Type B pancreatic cell (in vitro differentiated cells): ENCODE results near the gene AFDN. TPM values are rescaled to one million over a fixed set of nuclear protein-coding genes. Genes with fewer than 3 reads are reported as not detected.

Source experiments
- DNase-seq: peaks from one replicate; pipeline ENCODE4 v3.0.0; 2021; ENCODE audit warnings: mixed read lengths; ENCODE audit not compliant: unreplicated experiment; ENCODE audit errors: extremely low spot score
- H3K27ac Mint-ChIP-seq: 2 replicates; pipeline ENCODE4 v1.8.0; 2021; ENCODE audit warnings: mild to moderate bottlenecking, mixed read lengths
- H3K27me3 Mint-ChIP-seq: 2 replicates; pipeline ENCODE4 v1.8.0; 2021; ENCODE audit warnings: mixed read lengths
- H3K36me3 Mint-ChIP-seq: 2 replicates; pipeline ENCODE4 v1.8.0; 2021; ENCODE audit warnings: mixed read lengths
- H3K4me1 Mint-ChIP-seq: one replicate; pipeline ENCODE4 v1.8.0; 2021; ENCODE audit warnings: mixed read lengths; ENCODE audit not compliant: unreplicated experiment
- H3K4me3 Mint-ChIP-seq: 2 replicates; pipeline ENCODE4 v1.8.0; 2021; ENCODE audit warnings: mild to moderate bottlenecking, mixed read lengths
- H3K9me3 Mint-ChIP-seq: 2 replicates; pipeline ENCODE4 v1.8.0; 2021; ENCODE audit warnings: mixed read lengths
- CTCF ChIP-seq: fragments of 200-600 bp; sonication (generic); conservative IDR thresholded peaks from 2 replicates; pipeline ENCODE4 v1.5.0; 2021; ENCODE audit warnings: antibody characterized with exemption, mild to moderate bottlenecking
- total RNA-seq: library from RNA; stranded (reverse); gene quantifications from 2 replicates; pipeline ENCODE4 v1.2.1, GENCODE V29; 2021; ENCODE audit warnings: low replicate concordance

AFDN gene
- total RNA-seq, 1 donor from 2014 or later, result 154 TPM

- no peak for DNase-seq
- H3K27me3 Mint-ChIP-seq, result no peaks in the 10 kb centered on the region
- peaks cover 7% of the 10 kb centered on the region for H3K36me3 Mint-ChIP-seq
- no peak for TF ChIP-seq CTCF
- peaks cover 34% of the 10 kb centered on the region for H3K4me1 Mint-ChIP-seq
- H3K9me3 Mint-ChIP-seq, result no peaks in the 10 kb centered on the region
- no peak overlapping the region for H3K4me3 Mint-ChIP-seq
- peak overlapping the region; percentile 87 for H3K27ac Mint-ChIP-seq
Observed at GRCh38 chr6:167851370-167851952, 24.8 kb downstream of the AFDN start.

GRCh38 chr6:167855825-167856425, 29.2 kb downstream of the AFDN start:
- Mint-ChIP-seq H3K4me3 (no peak overlapping the region), H3K36me3 (peaks cover 5% of the 10 kb centered on the region), H3K9me3 (no peaks in the 10 kb centered on the region), H3K27me3 (no peaks in the 10 kb centered on the region), H3K4me1 (peaks cover 47% of the 10 kb centered on the region), H3K27ac (no peak overlapping the region)
- TF ChIP-seq CTCF, result no peak
- DNase-seq, result no peak

- Mint-ChIP-seq H3K27ac (no peak overlapping the region), H3K4me1 (peaks cover 45% of the 10 kb centered on the region), H3K36me3 (no peaks in the 10 kb centered on the region), H3K27me3 (no peaks in the 10 kb centered on the region), H3K9me3 (no peaks in the 10 kb centered on the region), H3K4me3 (no peak overlapping the region)
- no peak for TF ChIP-seq CTCF
- no peak for DNase-seq
Observed at GRCh38 chr6:167856474-167856873, 29.8 kb downstream of the AFDN start.

- H3K27ac Mint-ChIP-seq, result no peak overlapping the region
- no peaks in the 10 kb centered on the region for H3K9me3 Mint-ChIP-seq
- peaks cover 51% of the 10 kb centered on the region for H3K4me1 Mint-ChIP-seq
- no peaks in the 10 kb centered on the region for H3K27me3 Mint-ChIP-seq
- TF ChIP-seq CTCF, result no peak
- no peak for DNase-seq
- peak overlapping the region; percentile 5 for H3K4me3 Mint-ChIP-seq
- no peaks in the 10 kb centered on the region for H3K36me3 Mint-ChIP-seq
Observed at GRCh38 chr6:167856999-167857660, 30.4 kb downstream of the AFDN start.

- no peak for TF ChIP-seq CTCF
- Mint-ChIP-seq H3K27me3 (no peaks in the 10 kb centered on the region), H3K9me3 (no peaks in the 10 kb centered on the region), H3K36me3 (no peaks in the 10 kb centered on the region), H3K27ac (peak overlapping the region; percentile 6), H3K4me1 (peaks cover 46% of the 10 kb centered on the region), H3K4me3 (peak overlapping the region; percentile 47)
- no peak for DNase-seq
Observed at GRCh38 chr6:167858086-167858591, 31.4 kb downstream of the AFDN start.
